Prostate gland (tissue), 2 donors: ENCODE measurements around the gene RNF181. TPM values are rescaled to one million over a fixed set of nuclear protein-coding genes. Genes with fewer than 3 reads are reported as not detected.

ENCODE experiments used
- DNase-seq: peaks from one replicate; pipeline ENCODE4 v3.0.0-alpha.2; 2019; ENCODE audit warnings: low spot score
- H3K27ac ChIP-seq, 2 donors: fragments of 200-600 bp; sonication (generic); 2 replicates each; pipeline ENCODE4 v1.5.1; 2017 to 2019
- H3K27me3 ChIP-seq: fragments of 200-600 bp; sonication (generic); replicated peaks from 2 replicates; pipeline ENCODE4 v1.5.1; 2019; ENCODE audit not compliant: insufficient read depth
- H3K36me3 ChIP-seq, 2 donors: fragments of 200-600 bp; sonication (generic); 1 replicate in 1 of 2; 2 replicates in 1 of 2; pipeline versions ENCODE4 v1.5.1 to v1.8.1; 2017 to 2019
- H3K4me1 ChIP-seq: fragments of 200-600 bp; sonication (generic); replicated peaks from 2 replicates; pipeline ENCODE4 v1.5.1; 2019
- H3K4me3 ChIP-seq, 2 donors: fragments of 200-600 bp; sonication (generic); 2 replicates each; pipeline ENCODE4 v1.5.1; 2017 to 2019
- H3K9me3 ChIP-seq: fragments of 200-600 bp; sonication (generic); 2 replicates; pipeline ENCODE4 v1.5.1; 2017
- CTCF ChIP-seq, 4 experiments: fragments of 200-600 bp in 2 of 4; fragments of 450-650 bp in 2 of 4; sonication (generic) in 2 of 4; IDR thresholded peaks; 1 replicate in 3 of 4; 2 replicates in 1 of 4; pipeline ENCODE4 v1.5.1; 2016 to 2019; ENCODE audit warnings: antibody characterized with exemption in 4 of 4, mild to moderate bottlenecking in 2 of 4, moderate library complexity in 2 of 4
- POLR2A ChIP-seq: fragments of 450-650 bp; IDR thresholded peaks from one replicate; pipeline ENCODE4 v1.6.1; 2016; ENCODE audit warnings: antibody characterized with exemption, mild to moderate bottlenecking
- POLR2AphosphoS5 ChIP-seq: sonication (generic); formaldehyde crosslinking; IDR thresholded peaks from one replicate; pipeline ENCODE4 v1.6.1; 2017; ENCODE audit warnings: antibody characterized with exemption
- WGBS: methylation state at CpG from one replicate; pipeline ENCODE4 v1.1.5; 2018; 5-methylcytosine and 5-hydroxymethylcytosine counted together
- intact Hi-C: fragments of 100-400 bp; cut with DNase I; formaldehyde crosslinking; loops from one replicate; pipeline ENCODE4 v1.14.2; 2022
- total RNA-seq, 2 donors: library from RNA; depleted of rRNA; stranded (reverse); fragments of >200 nt; gene quantifications; one replicate each; pipeline ENCODE4 v1.1.0, GENCODE V29; 2016

Gene RNF181
- total RNA-seq, 2 donors from 2014 or later: 161 to 201 TPM

GRCh38 chr2:85560812-85561279 is 34.7 kb upstream of the RNF181 start:
- 3% methylated on average over 14 of the region's 14 CpGs for WGBS
- no peaks in the 10 kb centered on the region for H3K27me3 ChIP-seq
- H3K9me3 ChIP-seq: no peaks in the 10 kb centered on the region
- peak overlapping the region; percentile 80 to 84 for H3K27ac ChIP-seq
- no peaks in the 10 kb centered on the region for H3K36me3 ChIP-seq
- H3K4me1 ChIP-seq: peaks cover 3% of the 10 kb centered on the region
- intact Hi-C loops: loop anchor here (5.0 kb wide), 1 partner anchor 36 kb away; the partner anchor contains the start of gene RNF181
- TF ChIP-seq CTCF (IDR thresholded peaks at IDR 0.05): no peak
- no peak for TF ChIP-seq POLR2AphosphoS5
- TF ChIP-seq POLR2A: no peak
- no peak for DNase-seq
- peak overlapping the region; percentile 69 to 70 for H3K4me3 ChIP-seq

- TF ChIP-seq POLR2A (peak; percentile 80), POLR2AphosphoS5 (peak; percentile 97), CTCF (IDR thresholded peaks at IDR 0.05) (peak in 3 of 4 experiments; percentile 46 to 77 (median 54))
- Histone ChIP-seq H3K27me3 (no peaks in the 10 kb centered on the region), H3K4me1 (peaks cover 3% of the 10 kb centered on the region), H3K36me3 (no peaks in the 10 kb centered on the region), H3K27ac (peak within 1 kb of the TSS; percentile 80 to 84), H3K4me3 (peak within 1 kb of the TSS; percentile 69 to 70), H3K9me3 (no peaks in the 10 kb centered on the region)
- 4% methylated on average over 48 of the region's 64 CpGs for WGBS
- intact Hi-C loops: loop anchor here (5.0 kb wide), 1 partner anchor 36 kb away; the partner anchor contains the start of gene RNF181
- peak; percentile 95 for DNase-seq
Observed at GRCh38 chr2:85561280-85562212, 34.0 kb upstream of the RNF181 start, which contains the start of gene GGCX. TSS of gene GGCX (minus strand) at chr2:85561493. CDS start at chr2:85561428, 65 bp downstream.

- intact Hi-C loops: loop anchor here (5.0 kb wide), 1 partner anchor 33 kb away; the partner anchor contains the start of gene RNF181
- Histone ChIP-seq H3K27me3 (no peaks in the 10 kb centered on the region), H3K4me1 (peaks cover 3% of the 10 kb centered on the region), H3K9me3 (no peaks in the 10 kb centered on the region), H3K27ac (no peak overlapping the region), H3K4me3 (no peak overlapping the region), H3K36me3 (no peaks in the 10 kb centered on the region)
- 82% methylated on average over 5 of the region's 5 CpGs for WGBS
- no peak for DNase-seq
- no peak for TF ChIP-seq CTCF (IDR thresholded peaks at IDR 0.05)
- no peak for TF ChIP-seq POLR2AphosphoS5
- TF ChIP-seq POLR2A: no peak
Observed at GRCh38 chr2:85564144-85564563, 31.4 kb upstream of the RNF181 start.

- H3K27ac ChIP-seq: no peak overlapping the region
- no peaks in the 10 kb centered on the region for H3K27me3 ChIP-seq
- no peaks in the 10 kb centered on the region for H3K4me1 ChIP-seq
- intact Hi-C loops: no loop called here
- H3K9me3 ChIP-seq: no peaks in the 10 kb centered on the region
- TF ChIP-seq CTCF (IDR thresholded peaks at IDR 0.05) (no peak), POLR2AphosphoS5 (no peak), POLR2A (no peak)
- DNase-seq: no peak
- H3K36me3 ChIP-seq: no peaks in the 10 kb centered on the region
- WGBS: 90% methylated on average over 4 of the region's 4 CpGs
- no peak overlapping the region for H3K4me3 ChIP-seq
Observed at GRCh38 chr2:85566265-85566664, 29.3 kb upstream of the RNF181 start.
